HCT116 (cell line): Measurements from ENCODE around the gene RNASE8. TPM values are rescaled to one million over a fixed set of nuclear protein-coding genes. Genes with fewer than 3 reads are reported as not detected.

Source experiments
- ATAC-seq: fragments of 200-7000 bp; cut with Tn5 transposase; 2 replicates; pipeline ENCODE4 v1.9.1; 2020; ENCODE audit warnings: mild to moderate bottlenecking, moderate library complexity
- BruUV-seq: library from RNA; stranded (reverse); fragments of 400-500 nt; replicated peaks from 2 replicates; lab custom pipeline; 2021; lab: Mats Ljungman, UMichigan
- CTCF ChIA-PET: fragments of 300-600 bp; sonication (Branson Sonifier 250); formaldehyde crosslinking; loops from one replicate; lab custom pipeline; 2021; ENCODE audit warnings: antibody characterized with exemption; lab: Charles Lee
- POLR2A ChIA-PET: fragments of 300-600, 350-600 bp; sonication (Branson Sonifier 250); formaldehyde crosslinking; loops from one replicate; lab custom pipeline; 2021; ENCODE audit warnings: antibody characterized with exemption; lab: Charles Lee
- RAD21 ChIA-PET, 2 experiments: fragments of 300-600 bp; sonication (Branson Sonifier 250); formaldehyde crosslinking; loops; one replicate each; lab custom pipeline; 2023; ENCODE audit warnings: low total read pairs in 2 of 2; ENCODE audit not compliant: uncharacterized antibody in 2 of 2, unreplicated experiment in 2 of 2, low non-redundant PET in 1 of 2; lab: Charles Lee
- DNase-seq: peaks from one replicate; pipeline ENCODE4 v3.0.0-alpha.2; 2010; ENCODE audit warnings: low read depth, low spot score
- H2AFZ ChIP-seq: fragments of 200-600 bp; shearing (Covaris generic), sonication (generic); 2 replicates; pipeline ENCODE4 v1.6.1; 2017; ENCODE audit warnings: low read depth, mixed run types, mixed read lengths, antibody characterized with exemption, low read length; ENCODE audit not compliant: poor library complexity, severe bottlenecking
- H3K27ac ChIP-seq: 2 replicates; pipeline ENCODE4 v1.5.1; 2012; ENCODE audit warnings: low read depth, low read length
- H3K27me3 ChIP-seq: fragments of 200-600 bp; sonication (generic); 2 replicates; pipeline ENCODE4 v1.6.1; 2016; ENCODE audit warnings: mixed run types, low read length, mixed read lengths; ENCODE audit not compliant: insufficient read depth
- H3K36me3 ChIP-seq, 2 experiments: fragments of 200-500 bp in 1 of 2; fragments of 200-600 bp in 1 of 2; sonication (Bioruptor generic) in 1 of 2; sonication (generic) in 1 of 2; 2 replicates each; pipeline versions ENCODE4 v1.5.1 to v1.6.1; 2014 to 2016; ENCODE audit warnings: low read length in 2 of 2, inconsistent platforms in 1 of 2, mixed read lengths in 1 of 2, mixed run types in 1 of 2; ENCODE audit not compliant: insufficient read depth in 2 of 2, control insufficient read depth in 1 of 2
- H3K4me1 ChIP-seq, 2 experiments: fragments of 200-600 bp in 1 of 2; sonication (generic) in 1 of 2; 2 replicates each; pipeline versions ENCODE4 v1.5.1 to v1.6.1; 2012 to 2017; ENCODE audit warnings: low read length in 2 of 2, inconsistent platforms in 1 of 2, mild to moderate bottlenecking in 1 of 2, mixed read lengths in 1 of 2, mixed run types in 1 of 2, moderate library complexity in 1 of 2; ENCODE audit not compliant: insufficient read depth in 2 of 2, control insufficient read depth in 1 of 2
- H3K4me2 ChIP-seq: fragments of 200-600 bp; sonication (generic); 2 replicates; pipeline ENCODE4 v1.6.1; 2017; ENCODE audit warnings: mixed run types, low read length, mixed read lengths
- H3K4me3 ChIP-seq, 2 experiments: fragments of 200-600 bp in 1 of 2; sonication (generic) in 1 of 2; replicated peaks in 1 of 2; 2 replicates each; pipeline ENCODE4 v1.5.1; 2011 to 2016; ENCODE audit warnings: low read length in 2 of 2, control low read depth in 1 of 2, low read depth in 1 of 2, mild to moderate bottlenecking in 1 of 2, mixed read lengths in 1 of 2, mixed run types in 1 of 2
- H3K79me2 ChIP-seq: fragments of 200-600 bp; sonication (generic); 2 replicates; pipeline ENCODE4 v1.6.1; 2017; ENCODE audit warnings: mild to moderate bottlenecking, mixed run types, low read length, moderate library complexity, mixed read lengths; ENCODE audit not compliant: insufficient read depth
- H3K9ac ChIP-seq: fragments of 200-600 bp; sonication (generic); 2 replicates; pipeline ENCODE4 v1.6.1; 2016; ENCODE audit warnings: low read length, mixed read lengths
- H3K9me2 ChIP-seq: fragments of 200-600 bp; sonication (generic), shearing (Covaris generic); 2 replicates; pipeline ENCODE4 v1.6.1; 2017; ENCODE audit warnings: mixed run types, mild to moderate bottlenecking, moderate library complexity; ENCODE audit not compliant: insufficient read depth
- H3K9me3 ChIP-seq, 2 experiments: fragments of 200-500 bp in 1 of 2; fragments of 200-600 bp in 1 of 2; sonication (Bioruptor generic) in 1 of 2; sonication (generic) in 1 of 2; 2 replicates each; pipeline ENCODE4 v1.6.1; 2014 to 2017; ENCODE audit warnings: low read length in 2 of 2, mixed read lengths in 2 of 2, inconsistent platforms in 1 of 2, low read depth in 1 of 2, mild to moderate bottlenecking in 1 of 2, mixed run types in 1 of 2, moderate library complexity in 1 of 2; ENCODE audit not compliant: control insufficient read depth in 1 of 2, insufficient read depth in 1 of 2
- H4K20me1 ChIP-seq: fragments of 200-600 bp; sonication (generic), shearing (Covaris generic); 2 replicates; pipeline ENCODE4 v1.6.1; 2017; ENCODE audit warnings: mixed run types, mild to moderate bottlenecking, moderate library complexity; ENCODE audit not compliant: insufficient read depth
- CTCF ChIP-seq, 3 experiments: fragments of 200-600 bp in 1 of 3; sonication (generic) in 1 of 3; IDR thresholded peaks in 2 of 3; conservative IDR thresholded peaks in 1 of 3; 2 replicates each; pipeline ENCODE4 v1.5.1; 2012 to 2017; ENCODE audit warnings: low read depth in 2 of 3, low read length in 2 of 3, antibody characterized with exemption in 1 of 3, borderline replicate concordance in 1 of 3, control low read depth in 1 of 3, mild to moderate bottlenecking in 1 of 3, mixed read lengths in 1 of 3, mixed run types in 1 of 3, moderate library complexity in 1 of 3; ENCODE audit not compliant: insufficient read depth in 1 of 3
- EZH2phosphoT487 ChIP-seq: fragments of 200-600 bp; IDR thresholded peaks from 2 replicates; pipeline ENCODE4 v1.6.1; 2018; ENCODE audit warnings: antibody characterized with exemption, borderline replicate concordance
- JUND ChIP-seq: IDR thresholded peaks from 2 replicates; pipeline ENCODE4 v1.6.1; 2012
- TCF7L2 ChIP-seq: IDR thresholded peaks from 2 replicates; pipeline ENCODE4 v1.7.0; 2011; ENCODE audit warnings: borderline replicate concordance, inconsistent platforms; ENCODE audit not compliant: insufficient read depth, insufficient read length; ENCODE audit errors: extremely low read depth
- YY1 ChIP-seq: IDR thresholded peaks from 2 replicates; pipeline ENCODE4 v1.6.1; 2011; ENCODE audit warnings: low read length, low read depth, moderate library complexity, mild to moderate bottlenecking; ENCODE audit not compliant: insufficient replicate concordance; ENCODE audit errors: extremely low read depth
- intact Hi-C: fragments of 100-400 bp; cut with micrococcal nuclease; formaldehyde crosslinking; loops from 2 replicates; pipeline ENCODE4 v1.10.0; 2022
- total RNA-seq: library from RNA; stranded (reverse); gene quantifications from one replicate; pipeline ENCODE4 v1.2.1, GENCODE V29; 2021; ENCODE audit not compliant: unreplicated experiment

Gene RNASE8
- total RNA-seq, 1 experiment from 2014 or later, result not detected

GRCh38 chr14:21089877-21090193, 32.2 kb downstream of the RNASE8 start:
- ATAC-seq (no peak), DNase-seq (no peak)
- Histone ChIP-seq H3K9me3 (no peaks in the 10 kb centered on the region), H3K4me2 (no peak overlapping the region), H3K36me3 (no peaks in the 10 kb centered on the region; a peak in 2 of 4 replicates), H3K9me2 (no peaks in the 10 kb centered on the region), H3K27ac (no peak overlapping the region), H2AFZ (no peak overlapping the region), H3K9ac (no peak overlapping the region), H3K4me3 (no peak overlapping the region), H3K27me3 (no peaks in the 10 kb centered on the region), H3K79me2 (no peaks in the 10 kb centered on the region), H3K4me1 (peaks cover 0 to 12% of the 10 kb centered on the region in 2 experiments; a peak in 3 of 4 replicates), H4K20me1 (no peaks in the 10 kb centered on the region)
- RAD21 ChIA-PET, result no interaction called here
- POLR2A ChIA-PET, result interaction anchor here (1.5 kb wide), 1 partner anchor 75 kb away, joined by 4 read pairs; no protein-coding TSS in a partner anchor
- no TSS peak for BruUV-seq
- CTCF ChIA-PET, result interaction anchor here (1.1 to 3.1 kb wide), 5 partner anchors 15 to 75 kb away, joined by 4 to 21 read pairs (median 13); partner anchors contain the start of gene ARHGEF40
- intact Hi-C loops, result no loop called here
- no peak for TF ChIP-seq CTCF (IDR thresholded peaks at IDR 0.05 in 2 of 3, conservative IDR thresholded peaks at IDR 0.05 in 1 of 3; ENCODE audit: borderline replicate concordance in 1 of 3, insufficient read depth in 1 of 3, low read depth in 2 of 3, low read length in 2 of 3)
- TF ChIP-seq JUND, result no peak
- TF ChIP-seq TCF7L2, result no peak
- no peak for TF ChIP-seq EZH2phosphoT487
- no peak for TF ChIP-seq YY1
